Bronchial epithelial cell (primary cell): ENCODE measurements around the gene MB21D2. TPM values are rescaled to one million over a fixed set of nuclear protein-coding genes. Genes with fewer than 3 reads are reported as not detected.

ENCODE experiments used
- DNase-seq: peaks from one replicate; pipeline ENCODE4 v3.0.0-alpha.2; 2010; ENCODE audit warnings: low read depth
- FAIRE-seq: peaks from 2 replicates; lab custom pipeline; 2011; peaks lifted over from hg19 to GRCh38; lab: Jason Lieb, UNC
- H3K27me3 ChIP-seq: 2 replicates; pipeline ENCODE4 v1.5.1; 2011; ENCODE audit warnings: low read length; ENCODE audit not compliant: control insufficient read depth, insufficient read depth
- H3K36me3 ChIP-seq: 2 replicates; pipeline ENCODE4 v1.5.1; 2011; ENCODE audit warnings: low read length; ENCODE audit not compliant: control insufficient read depth, insufficient read depth
- H3K4me3 ChIP-seq: 2 replicates; pipeline ENCODE4 v1.5.1; 2011; ENCODE audit warnings: mild to moderate bottlenecking, low read depth, low read length, control low read depth
- CTCF ChIP-seq: IDR thresholded peaks from 2 replicates; pipeline ENCODE4 v1.5.1; 2011; ENCODE audit warnings: mild to moderate bottlenecking, moderate library complexity, low read length, control low read depth, inconsistent platforms; ENCODE audit not compliant: insufficient read depth, severe bottlenecking
- total RNA-seq: library from RNA; depleted of rRNA; stranded (reverse); fragments of >200 nt; gene quantifications from 2 replicates; pipeline ENCODE4 v1.2.1, GENCODE V29; 2014

The MB21D2 gene
- total RNA-seq, 1 donor from 2014 or later: 9.2 TPM

GRCh38 chr3:192933779-192934460 is 16.3 kb upstream of the MB21D2 start:
- no peak for TF ChIP-seq CTCF
- Histone ChIP-seq H3K27me3 (no peaks in the 10 kb centered on the region), H3K36me3 (no peaks in the 10 kb centered on the region), H3K4me3 (no peak overlapping the region)
- peak; percentile 56 for DNase-seq
- FAIRE-seq: no peak

- no peak overlapping the region for H3K4me3 ChIP-seq
- no peaks in the 10 kb centered on the region for H3K27me3 ChIP-seq
- no peak for DNase-seq
- H3K36me3 ChIP-seq: no peaks in the 10 kb centered on the region
- no peak for TF ChIP-seq CTCF
- no peak for FAIRE-seq
These were observed 15.6 kb upstream of the MB21D2 start for GRCh38 chr3:192933259-192933658.

- no peaks in the 10 kb centered on the region for H3K27me3 ChIP-seq
- no peak for DNase-seq
- TF ChIP-seq CTCF: no peak
- no peaks in the 10 kb centered on the region for H3K36me3 ChIP-seq
- no peak for FAIRE-seq
- no peak overlapping the region for H3K4me3 ChIP-seq
These were observed 14.2 kb upstream of the MB21D2 start for GRCh38 chr3:192931825-192932224.

GRCh38 chr3:192930577-192930976 is 12.9 kb upstream of the MB21D2 start:
- Histone ChIP-seq H3K4me3 (no peak overlapping the region), H3K36me3 (no peaks in the 10 kb centered on the region), H3K27me3 (no peaks in the 10 kb centered on the region)
- no peak for TF ChIP-seq CTCF
- FAIRE-seq (no peak), DNase-seq (peak; percentile 34)

GRCh38 chr3:192929755-192930547 is 12.3 kb upstream of the MB21D2 start:
- FAIRE-seq (no peak), DNase-seq (peak; percentile 39)
- no peaks in the 10 kb centered on the region for H3K36me3 ChIP-seq

More at GRCh38 chr3:192929755-192930547, 12.3 kb upstream of the MB21D2 start:
- TF ChIP-seq CTCF: no peak
- Histone ChIP-seq H3K27me3 (no peaks in the 10 kb centered on the region), H3K4me3 (no peak overlapping the region)
